NCI-H524 (cell line): Measurements from ENCODE around the gene DET1.
"Not testable (repeated sequence)": the region's sequence is repeated elsewhere in the genome, so short reads cannot be mapped to it uniquely, and the experiment has no call there.

Experiments used
- DNase-seq, 2 experiments: peaks; one replicate each; lab custom pipeline; 2025; lab: John Stamatoyannopoulos, UW

Gene DET1

GRCh38 chr15:88497109-88497765 lies 49.2 kb downstream of the DET1 start:
- peak; percentile 34 to 47 for DNase-seq

DNA sequence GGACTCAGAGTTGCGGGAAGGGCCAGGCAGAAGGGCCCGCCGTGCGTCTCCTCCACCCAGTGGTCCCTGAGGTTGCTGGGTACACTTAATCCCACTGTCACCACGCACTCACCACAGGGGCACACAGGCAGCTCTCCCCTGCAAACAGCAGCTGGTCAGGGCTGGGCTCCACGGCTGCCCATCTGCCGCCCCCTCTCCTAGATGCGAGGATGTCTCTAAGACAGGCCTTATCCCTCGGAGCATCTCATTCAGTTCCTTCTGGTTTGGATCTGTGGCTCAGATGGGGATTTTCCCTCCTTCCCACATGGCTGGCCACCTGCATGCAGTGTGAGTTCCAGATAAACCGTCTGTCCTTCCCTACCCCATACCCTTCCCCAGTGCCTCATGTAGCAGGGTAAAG lies 52.6 kb downstream of the DET1 start:
- DNase-seq: peak; percentile 99

DNA sequence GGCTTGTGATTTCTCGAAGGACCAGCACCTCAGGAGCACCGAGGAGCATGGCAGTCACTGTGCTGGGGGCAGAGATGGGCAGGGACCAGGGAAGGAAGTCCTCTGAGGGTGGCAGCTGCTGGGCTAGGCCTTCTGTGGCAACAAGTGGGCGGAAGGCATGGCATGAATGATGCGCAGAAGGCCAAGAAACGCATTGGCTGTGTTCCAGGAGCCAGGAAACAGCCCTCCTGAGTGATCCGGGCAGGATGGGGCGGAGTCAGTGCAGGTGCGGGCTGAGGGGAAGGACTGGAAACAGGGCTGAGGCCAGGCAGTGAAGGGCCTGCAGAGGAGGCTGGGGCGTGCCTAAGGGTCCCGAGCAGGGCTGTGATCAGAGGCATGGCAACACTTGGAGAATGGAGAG lies 55.3 kb downstream of the DET1 start:
- DNase-seq: no peak

GRCh38 chr15:88490036-88490435 lies 56.4 kb downstream of the DET1 start:
- no peak for DNase-seq

DNA sequence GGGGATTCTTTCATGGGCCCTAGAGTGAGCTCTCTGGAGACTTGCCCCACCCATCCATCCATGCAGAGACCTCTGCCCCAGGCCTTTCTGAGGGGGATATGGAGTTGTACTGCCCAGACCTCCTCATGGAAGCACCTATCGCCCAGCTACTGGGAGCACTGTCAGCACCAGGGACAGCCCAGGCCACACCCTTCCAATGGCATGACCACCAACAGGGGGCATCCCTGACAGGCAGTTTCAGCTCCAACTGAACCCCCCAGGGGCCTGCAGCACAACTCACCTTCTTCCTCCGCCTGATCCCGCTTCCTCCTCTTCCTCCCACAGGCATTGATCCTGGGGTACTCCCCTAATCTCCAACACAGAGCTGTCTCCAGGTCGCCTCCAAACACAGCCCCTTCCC lies 57.2 kb downstream of the DET1 start:
- no peak for DNase-seq

DNA sequence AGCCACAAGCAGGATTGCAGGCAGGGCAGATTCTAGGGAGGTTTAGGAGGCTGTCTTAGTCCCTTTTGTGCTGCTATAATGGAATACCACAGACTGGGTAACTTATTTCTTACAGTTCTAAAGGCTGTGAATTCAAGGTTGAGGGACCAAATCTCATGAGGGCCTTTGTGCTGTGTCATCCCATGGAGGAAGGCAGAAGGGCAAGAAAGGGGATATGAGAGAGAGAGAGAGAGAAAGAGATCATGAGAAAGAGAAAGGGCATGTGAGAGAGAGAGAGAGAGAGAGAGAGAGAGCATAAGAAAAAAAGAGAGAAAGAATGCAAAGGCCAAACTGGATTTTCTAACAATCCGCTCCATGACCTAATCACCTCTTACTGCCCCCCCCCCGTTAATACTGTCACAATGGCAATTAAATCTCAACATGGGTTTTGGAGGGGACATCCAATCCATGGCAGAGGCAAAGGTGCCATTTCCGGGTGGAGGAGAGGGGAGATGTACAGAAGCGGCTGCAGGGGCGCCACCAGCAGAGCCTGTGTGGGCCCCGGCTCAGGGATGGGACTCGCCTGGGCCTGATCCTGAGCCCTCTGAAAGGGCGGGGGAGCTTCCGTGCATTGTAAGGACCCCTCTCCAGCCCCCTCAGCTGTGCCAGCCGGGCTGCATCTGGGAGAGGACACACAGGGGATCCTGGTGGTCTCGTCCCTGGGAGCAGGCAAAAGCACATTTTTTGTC lies 58.5 kb downstream of the DET1 start:
- DNase-seq: no peak

DNA sequence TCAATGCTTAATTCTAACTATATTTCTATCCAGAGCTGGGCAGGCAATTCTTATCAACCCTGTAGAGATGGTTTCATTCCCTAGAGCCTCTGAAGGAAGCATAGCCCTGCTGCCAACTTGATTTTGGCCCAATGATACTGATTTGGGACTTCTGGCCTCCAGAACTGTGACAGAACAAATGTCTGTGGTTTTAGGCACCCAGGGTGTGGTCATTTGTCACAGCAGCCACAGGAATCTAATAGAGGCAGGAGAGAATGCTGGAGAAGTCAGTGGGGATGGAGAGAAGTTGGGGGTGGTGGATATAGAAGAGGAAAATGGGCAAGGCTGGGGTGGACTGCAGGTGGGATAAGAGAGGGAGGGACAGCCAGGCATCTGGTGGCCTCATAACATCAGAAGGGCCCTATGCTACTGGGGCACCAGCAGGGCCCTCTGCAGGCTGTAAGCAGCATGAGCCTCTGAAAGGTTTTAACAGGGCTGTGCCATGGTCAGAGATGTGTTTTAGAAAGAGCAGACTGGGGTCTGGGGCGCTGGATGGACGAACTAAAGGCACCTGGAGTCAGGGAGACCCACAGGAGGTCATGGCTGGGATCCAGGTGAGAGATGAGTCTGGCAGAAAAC lies 59.2 kb downstream of the DET1 start:
- DNase-seq: no peak

DNA sequence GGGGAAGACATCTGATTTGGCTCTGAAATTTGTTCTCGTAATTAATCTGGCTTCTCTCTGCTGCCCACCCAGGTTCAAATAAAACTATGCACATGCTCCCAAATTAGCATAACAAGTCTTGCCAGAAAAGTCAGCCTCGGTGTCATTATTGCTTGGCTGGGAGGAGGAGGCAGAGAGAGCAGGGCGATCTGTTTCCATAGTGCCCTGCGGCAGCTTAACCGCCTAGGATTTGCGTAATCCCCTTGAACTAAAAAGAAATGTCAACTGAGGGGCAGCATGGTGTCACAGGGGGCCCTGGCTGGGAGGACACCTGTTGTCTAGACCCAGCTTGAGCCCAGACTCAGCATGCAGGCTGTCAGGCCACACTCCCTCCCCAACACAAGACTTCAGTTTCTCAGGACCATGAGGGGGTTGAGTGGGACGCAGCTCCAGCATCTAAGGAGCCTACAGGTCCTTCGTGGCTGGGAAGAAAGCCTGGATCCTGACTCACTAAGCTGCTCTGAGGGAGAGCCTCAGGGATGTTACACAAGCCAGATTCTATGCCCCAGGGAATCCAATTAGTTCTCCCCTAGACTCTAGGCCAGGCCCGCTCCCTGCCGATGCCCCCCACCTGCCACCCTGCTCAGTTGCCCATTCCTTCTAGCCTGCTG lies 61.7 kb downstream of the DET1 start:
- peak; percentile 93 to 97 for DNase-seq

- DNase-seq: no peak
These were observed 64.2 kb downstream of the DET1 start for GRCh38 chr15:88482263-88482662.

GRCh38 chr15:88480981-88481380 lies 65.5 kb downstream of the DET1 start:
- no peak for DNase-seq

DNA sequence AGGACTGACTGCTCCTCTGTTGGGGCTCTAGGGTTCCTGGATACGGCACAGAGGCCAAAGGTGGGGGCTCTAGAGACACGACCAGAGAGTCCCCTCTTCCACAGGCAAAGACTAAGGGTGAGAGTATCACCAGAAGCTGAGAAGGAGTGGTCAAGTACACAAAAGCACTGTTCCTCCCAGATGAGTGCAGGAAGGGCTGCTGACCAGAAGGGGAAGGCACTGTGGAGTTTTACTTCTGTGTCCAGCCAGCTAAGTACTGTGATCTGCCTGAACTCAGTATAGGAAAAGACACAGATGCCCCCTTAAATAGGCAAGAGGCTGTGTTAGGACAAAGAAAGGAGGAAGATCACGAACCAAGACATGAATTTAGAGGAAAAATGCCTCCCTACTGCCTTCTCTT lies 67.3 kb downstream of the DET1 start:
- DNase-seq: no peak

DNA sequence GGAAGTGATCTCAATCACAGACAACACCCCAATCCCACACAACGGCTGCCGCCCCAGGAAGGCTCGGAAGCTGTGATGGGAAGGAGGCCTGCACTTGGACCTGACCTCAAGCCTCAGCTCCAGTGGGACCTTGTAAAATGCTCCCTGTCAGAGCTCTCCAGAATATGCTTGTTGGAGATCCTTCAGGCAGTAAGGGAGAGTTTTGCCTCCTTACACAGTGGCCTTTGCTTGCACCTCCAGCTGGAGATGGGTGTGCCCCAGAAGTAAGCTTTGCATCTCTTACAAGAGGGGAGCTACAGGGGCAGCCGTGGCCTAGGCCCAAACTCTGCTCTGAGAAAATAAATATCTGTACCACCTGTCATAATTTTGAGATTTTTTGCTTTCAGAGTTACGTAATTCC lies 68.6 kb downstream of the DET1 start:
- DNase-seq: no peak

DNA sequence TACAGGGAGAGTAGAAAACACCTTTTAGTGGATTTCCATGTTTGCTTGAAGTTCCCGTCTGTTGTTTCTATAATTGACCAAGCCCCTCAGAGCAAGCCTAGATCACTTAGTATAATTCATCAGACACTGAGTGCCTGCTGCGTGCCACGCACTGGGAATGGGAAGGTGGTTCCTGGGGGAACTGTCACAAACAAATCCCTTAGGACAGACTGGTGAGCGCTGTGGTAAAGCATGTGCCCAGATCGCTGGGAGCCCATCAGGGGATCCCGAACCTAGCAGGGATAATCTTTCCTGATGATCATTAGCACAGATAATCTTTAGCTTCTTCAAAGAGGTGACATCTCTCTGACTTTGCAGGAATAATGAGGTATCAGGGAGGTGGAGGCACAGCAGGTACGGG lies 69.4 kb downstream of the DET1 start:
- DNase-seq: peak in 1 of 2 experiments; percentile 19

DNA sequence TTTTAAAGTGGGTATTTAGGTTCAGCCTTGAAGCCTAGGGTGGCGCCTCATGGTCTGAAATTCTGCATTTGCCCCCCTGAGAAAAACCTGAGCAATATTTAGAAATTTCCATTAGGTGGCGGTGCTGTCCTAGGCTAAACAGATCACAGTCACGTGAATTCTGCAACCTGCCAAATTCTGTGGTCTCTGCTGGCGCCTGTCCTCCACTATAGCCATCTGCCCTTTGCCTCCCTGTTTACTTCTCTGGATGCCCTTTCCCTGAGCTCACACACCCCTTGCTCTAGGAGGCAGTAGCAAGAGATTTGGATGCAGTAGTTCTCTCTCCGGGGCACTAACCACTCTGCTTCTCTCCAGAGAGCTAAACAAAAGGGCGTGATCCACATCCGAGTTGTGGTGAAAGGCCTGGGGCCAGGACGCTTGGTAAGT lies 69.8 kb downstream of the DET1 start:
- DNase-seq: peak; percentile 74 to 92

GRCh38 chr15:88473661-88474293 lies 72.7 kb downstream of the DET1 start:
- not testable (repeated sequence) for DNase-seq

DNA sequence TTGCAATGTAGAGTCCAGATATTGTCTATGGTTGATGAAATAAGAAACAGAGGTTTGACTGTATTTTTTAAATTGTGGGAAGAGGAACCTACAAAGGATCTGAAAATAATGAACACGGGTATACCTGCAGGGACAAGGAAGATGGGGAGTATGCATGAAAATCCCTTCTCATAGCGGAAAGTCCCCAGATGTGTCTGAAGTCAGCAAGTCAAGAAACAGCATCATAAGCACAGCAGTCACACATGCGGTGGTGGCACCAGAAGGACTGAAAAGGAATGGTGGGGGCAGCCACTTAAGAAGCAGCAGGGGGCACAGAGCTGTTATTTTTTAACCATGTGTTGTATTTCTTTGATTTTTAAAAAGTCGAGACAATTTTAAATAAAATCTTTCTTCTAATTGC lies 74.3 kb downstream of the DET1 start:
- peak in 1 of 2 experiments; percentile 22 for DNase-seq

DNA sequence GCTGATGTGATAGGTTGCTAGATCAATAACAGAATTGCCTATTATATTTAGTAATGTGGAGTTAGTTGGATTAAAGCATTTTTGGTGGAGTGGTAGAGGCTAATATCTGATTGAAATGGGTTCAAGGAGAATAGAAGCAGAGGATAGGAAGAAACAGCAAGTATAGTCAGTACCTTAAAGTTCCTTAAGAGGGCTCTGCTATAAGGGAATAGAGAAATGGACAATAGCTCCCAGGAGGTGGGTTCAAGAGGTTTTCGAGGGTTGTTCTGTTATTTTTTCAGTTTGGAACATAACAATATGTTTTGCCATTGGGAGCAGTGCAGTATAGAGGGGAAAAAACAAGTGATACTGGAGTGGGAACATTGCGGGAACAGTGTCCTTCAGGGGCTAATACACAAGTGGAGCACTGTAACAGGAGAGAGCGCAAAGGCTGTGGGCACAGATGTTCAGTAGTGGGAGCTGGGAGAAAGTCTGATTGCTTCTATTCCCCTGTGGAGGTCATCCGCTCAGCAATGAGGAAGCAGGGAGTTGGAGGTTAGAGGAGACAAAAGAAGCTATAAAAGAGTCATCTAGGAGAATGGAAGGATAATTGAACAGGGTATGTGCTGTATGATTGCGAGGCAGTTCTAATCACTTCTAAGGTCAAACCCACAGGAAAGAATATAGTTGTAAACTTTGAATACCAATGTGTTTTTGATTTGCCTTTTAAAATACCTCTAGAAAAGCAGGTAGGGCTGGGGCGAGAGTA lies 75.7 kb downstream of the DET1 start:
- DNase-seq: peak in 1 of 2 experiments; percentile 41

GRCh38 chr15:88469321-88469720 lies 77.2 kb downstream of the DET1 start:
- DNase-seq: no peak

- DNase-seq: not testable (repeated sequence)
These were observed 77.8 kb downstream of the DET1 start for GRCh38 chr15:88468721-88469120.

DNA sequence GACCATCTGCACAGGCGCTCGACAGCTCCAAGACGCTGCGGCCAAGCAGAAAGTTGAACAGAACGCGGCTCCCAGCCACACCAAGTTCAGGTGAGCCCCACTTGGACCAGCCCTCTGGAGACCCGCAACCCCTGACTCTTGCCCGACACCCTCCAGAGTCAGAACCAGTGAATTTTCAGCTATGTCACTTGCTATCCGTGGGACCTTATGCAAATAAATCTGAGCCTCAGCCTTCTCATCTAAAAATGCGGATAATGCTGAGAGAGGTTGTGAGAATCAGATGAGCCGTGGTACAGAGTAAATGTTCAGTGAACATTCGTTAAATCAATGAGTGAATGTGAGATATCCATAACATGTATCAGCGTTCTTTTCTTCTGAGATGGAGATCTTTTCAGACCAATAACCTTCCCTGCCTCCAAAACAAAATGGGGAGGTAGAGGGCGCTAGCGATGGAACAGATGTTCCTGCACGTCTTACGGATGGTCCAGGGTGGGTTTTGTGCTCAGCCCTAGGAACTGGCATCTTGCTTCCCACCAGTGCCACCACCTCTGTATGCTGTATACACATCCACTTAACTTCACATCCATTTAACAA lies 78.4 kb downstream of the DET1 start:
- peak in 1 of 2 experiments; percentile 75 for DNase-seq
